HEK293 (cell line): ENCODE results near the gene NMNAT3.

Experiments
- CTCF ChIA-PET: fragments of 350-600 bp; formaldehyde crosslinking; extraction: SDS; loops from one replicate; lab custom pipeline; 2021; ENCODE audit warnings: antibody characterized with exemption; lab: Yijun Ruan, JAX
- POLR2A ChIA-PET: fragments of 300-600 bp; formaldehyde crosslinking; extraction: SDS; loops from one replicate; lab custom pipeline; 2020; ENCODE audit warnings: antibody characterized with exemption, inconsistent platforms; lab: Yijun Ruan, JAX
- H3K27ac ChIP-seq: fragments of 200-500 bp; sonication (Bioruptor generic); 2 replicates; pipeline ENCODE4 v1.5.1; 2014; ENCODE audit warnings: low read depth, low read length, control low read depth, inconsistent platforms; ENCODE audit errors: extremely low read depth
- H3K36me3 ChIP-seq, 2 experiments: fragments of 200-500 bp in 1 of 2; sonication (Bioruptor generic) in 1 of 2; 1 replicate in 1 of 2; 2 replicates in 1 of 2; pipeline ENCODE4 v1.5.1; 2014 to 2017; ENCODE audit warnings: inconsistent platforms in 2 of 2, low read length in 2 of 2; ENCODE audit not compliant: control insufficient read depth in 2 of 2, insufficient read depth in 1 of 2
- H3K4me1 ChIP-seq: fragments of 200-500 bp; sonication (Bioruptor generic); 2 replicates; pipeline ENCODE4 v1.5.1; 2014; ENCODE audit warnings: mild to moderate bottlenecking, low read length, inconsistent platforms; ENCODE audit not compliant: control insufficient read depth, insufficient read depth
- H3K4me3 ChIP-seq: 2 replicates; pipeline ENCODE4 v1.5.1; 2011; ENCODE audit warnings: low read depth, mild to moderate bottlenecking, control low read depth, low read length, moderate library complexity
- H3K9me3 ChIP-seq: fragments of 200-500 bp; sonication (Bioruptor generic); 2 replicates; pipeline ENCODE4 v1.5.1; 2014; ENCODE audit warnings: low read depth, low read length, inconsistent platforms; ENCODE audit not compliant: control insufficient read depth, insufficient read depth
- BCL11B ChIP-seq: fragments of 450-650 bp; formaldehyde crosslinking; IDR thresholded peaks from 2 replicates; pipeline ENCODE4 v1.5.1; 2016; ENCODE audit warnings: low read depth, missing biosample characterization, missing genetic modification characterization
- HOXD13 ChIP-seq: sonication (generic); formaldehyde crosslinking; IDR thresholded peaks from 2 replicates; pipeline ENCODE4 v1.8.0; 2022; ENCODE audit warnings: missing genetic modification reagents, borderline replicate concordance
- MZF1 ChIP-seq: fragments of 450-650 bp; formaldehyde crosslinking; IDR thresholded peaks from 2 replicates; pipeline ENCODE4 v1.5.1; 2017; ENCODE audit warnings: missing biosample characterization, missing genetic modification characterization, borderline replicate concordance
- PRDM2 ChIP-seq: fragments of 450-650 bp; formaldehyde crosslinking; IDR thresholded peaks from 2 replicates; pipeline ENCODE4 v1.5.1; 2016; ENCODE audit warnings: missing biosample characterization, missing genetic modification characterization, borderline replicate concordance
- ZBTB17 ChIP-seq: fragments of 450-650 bp; formaldehyde crosslinking; IDR thresholded peaks from 2 replicates; pipeline ENCODE4 v1.5.1; 2016; ENCODE audit warnings: missing biosample characterization, missing genetic modification characterization
- ZFP37 ChIP-seq: fragments of 450-650 bp; formaldehyde crosslinking; IDR thresholded peaks from 2 replicates; pipeline ENCODE4 v1.5.1; 2016; ENCODE audit warnings: missing biosample characterization, missing genetic modification characterization
- ZNF157 ChIP-seq: fragments of 450-650 bp; formaldehyde crosslinking; IDR thresholded peaks from 2 replicates; pipeline ENCODE4 v1.5.1; 2016; ENCODE audit warnings: missing biosample characterization, missing genetic modification characterization
- ZNF16 ChIP-seq: fragments of 450-650 bp; formaldehyde crosslinking; IDR thresholded peaks from 2 replicates; pipeline ENCODE4 v1.5.1; 2016; ENCODE audit warnings: low read depth, missing biosample characterization, missing genetic modification characterization
- ZNF2 ChIP-seq: fragments of 450-650 bp; formaldehyde crosslinking; IDR thresholded peaks from 2 replicates; pipeline ENCODE4 v1.5.1; 2016; ENCODE audit warnings: missing biosample characterization, missing genetic modification characterization
- ZNF513 ChIP-seq: fragments of 450-650 bp; IDR thresholded peaks from 2 replicates; pipeline ENCODE4 v1.5.1; 2018; ENCODE audit warnings: missing biosample characterization, missing genetic modification characterization
- ZNF701 ChIP-seq: fragments of 450-650 bp; formaldehyde crosslinking; IDR thresholded peaks from 2 replicates; pipeline ENCODE4 v1.5.1; 2016; ENCODE audit warnings: missing biosample characterization, missing genetic modification characterization
- ZNF837 ChIP-seq: fragments of 450-650 bp; formaldehyde crosslinking; IDR thresholded peaks from 2 replicates; pipeline ENCODE4 v1.5.1; 2016; ENCODE audit warnings: missing biosample characterization, missing genetic modification characterization
- TF ChIP-seq, protein P1 (sequence below): fragments of 450-650 bp; formaldehyde crosslinking; IDR thresholded peaks from 2 replicates; pipeline ENCODE4 v1.5.1; 2016; ENCODE audit warnings: missing biosample characterization, missing genetic modification characterization, borderline replicate concordance
- TF ChIP-seq, protein P2 (sequence below): fragments of 450-650 bp; formaldehyde crosslinking; conservative IDR thresholded peaks from 2 replicates; pipeline ENCODE4 v1.5.1; 2016; ENCODE audit warnings: low read depth, missing biosample characterization, missing genetic modification characterization

NMNAT3 gene

DNA sequence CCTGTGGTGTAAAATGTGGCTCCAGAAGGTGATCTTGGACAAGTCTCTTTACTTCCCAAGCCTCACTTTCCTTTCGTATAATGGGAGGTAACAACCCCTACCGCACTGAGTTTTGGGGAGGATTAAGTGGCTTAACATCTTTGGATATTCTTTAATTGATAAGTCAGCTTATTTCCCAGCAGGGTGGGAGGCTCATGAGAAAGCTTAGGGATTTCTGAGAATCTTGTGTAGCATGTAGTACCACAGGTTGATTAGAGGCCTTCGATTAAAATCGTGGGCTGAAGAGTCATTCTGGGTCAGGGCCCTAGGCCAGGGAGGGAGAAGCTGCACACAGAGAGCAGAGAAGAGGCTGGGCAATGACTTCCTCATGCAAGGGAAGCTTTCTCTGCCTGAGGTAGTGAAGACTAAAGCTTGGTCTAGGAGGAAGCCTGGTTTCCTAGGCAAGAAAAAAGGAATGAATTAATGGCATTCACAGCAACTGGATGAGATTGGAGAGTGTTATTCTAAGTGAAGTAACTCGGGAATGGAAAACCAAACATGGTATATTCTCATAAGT, 1.5 kb upstream of the NMNAT3 start:
- POLR2A ChIA-PET: no interaction called here
- H3K36me3 ChIP-seq: no peaks in the 10 kb centered on the region
- CTCF ChIA-PET: interaction anchor here (0.8 kb wide), 1 partner anchor 224 kb away, joined by 3 read pairs; no protein-coding TSS in a partner anchor
- no peak overlapping the region for H3K4me3 ChIP-seq
- no peaks in the 10 kb centered on the region for H3K9me3 ChIP-seq
- H3K4me1 ChIP-seq: no peaks in the 10 kb centered on the region
- H3K27ac ChIP-seq: no peak overlapping the region
- TF ChIP-seq ZBTB17 (tag by site-specific recombination) (no peak), BCL11B (no peak), ZNF513 (tag by site-specific recombination) (no peak), ZNF701 (tag by site-specific recombination) (no peak), ZNF837 (tag by site-specific recombination) (no peak), MZF1 (no peak), ZNF16 (tag by site-specific recombination) (no peak), HOXD13 (CRISPR knock-in tag) (no peak)
- TF ChIP-seq, protein P1, sequence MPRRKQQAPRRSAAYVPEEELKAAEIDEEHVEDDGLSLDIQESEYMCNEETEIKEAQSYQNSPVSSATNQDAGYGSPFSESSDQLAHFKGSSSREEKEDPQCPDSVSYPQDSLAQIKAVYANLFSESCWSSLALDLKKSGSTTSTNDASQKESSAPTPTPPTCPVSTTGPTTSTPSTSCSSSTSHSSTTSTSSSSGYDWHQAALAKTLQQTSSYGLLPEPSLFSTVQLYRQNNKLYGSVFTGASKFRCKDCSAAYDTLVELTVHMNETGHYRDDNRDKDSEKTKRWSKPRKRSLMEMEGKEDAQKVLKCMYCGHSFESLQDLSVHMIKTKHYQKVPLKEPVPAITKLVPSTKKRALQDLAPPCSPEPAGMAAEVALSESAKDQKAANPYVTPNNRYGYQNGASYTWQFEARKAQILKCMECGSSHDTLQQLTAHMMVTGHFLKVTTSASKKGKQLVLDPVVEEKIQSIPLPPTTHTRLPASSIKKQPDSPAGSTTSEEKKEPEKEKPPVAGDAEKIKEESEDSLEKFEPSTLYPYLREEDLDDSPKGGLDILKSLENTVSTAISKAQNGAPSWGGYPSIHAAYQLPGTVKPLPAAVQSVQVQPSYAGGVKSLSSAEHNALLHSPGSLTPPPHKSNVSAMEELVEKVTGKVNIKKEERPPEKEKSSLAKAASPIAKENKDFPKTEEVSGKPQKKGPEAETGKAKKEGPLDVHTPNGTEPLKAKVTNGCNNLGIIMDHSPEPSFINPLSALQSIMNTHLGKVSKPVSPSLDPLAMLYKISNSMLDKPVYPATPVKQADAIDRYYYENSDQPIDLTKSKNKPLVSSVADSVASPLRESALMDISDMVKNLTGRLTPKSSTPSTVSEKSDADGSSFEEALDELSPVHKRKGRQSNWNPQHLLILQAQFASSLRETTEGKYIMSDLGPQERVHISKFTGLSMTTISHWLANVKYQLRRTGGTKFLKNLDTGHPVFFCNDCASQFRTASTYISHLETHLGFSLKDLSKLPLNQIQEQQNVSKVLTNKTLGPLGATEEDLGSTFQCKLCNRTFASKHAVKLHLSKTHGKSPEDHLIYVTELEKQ (tag by site-specific recombination): no peak

GRCh38 chr3:139676632-139677387, 962 bp downstream of the NMNAT3 start:
- Histone ChIP-seq H3K4me1 (no peaks in the 10 kb centered on the region), H3K4me3 (peak overlapping the region; percentile 63), H3K27ac (no peak overlapping the region), H3K36me3 (no peaks in the 10 kb centered on the region), H3K9me3 (no peaks in the 10 kb centered on the region)
- CTCF ChIA-PET: no interaction called here
- TF ChIP-seq, protein P2, sequence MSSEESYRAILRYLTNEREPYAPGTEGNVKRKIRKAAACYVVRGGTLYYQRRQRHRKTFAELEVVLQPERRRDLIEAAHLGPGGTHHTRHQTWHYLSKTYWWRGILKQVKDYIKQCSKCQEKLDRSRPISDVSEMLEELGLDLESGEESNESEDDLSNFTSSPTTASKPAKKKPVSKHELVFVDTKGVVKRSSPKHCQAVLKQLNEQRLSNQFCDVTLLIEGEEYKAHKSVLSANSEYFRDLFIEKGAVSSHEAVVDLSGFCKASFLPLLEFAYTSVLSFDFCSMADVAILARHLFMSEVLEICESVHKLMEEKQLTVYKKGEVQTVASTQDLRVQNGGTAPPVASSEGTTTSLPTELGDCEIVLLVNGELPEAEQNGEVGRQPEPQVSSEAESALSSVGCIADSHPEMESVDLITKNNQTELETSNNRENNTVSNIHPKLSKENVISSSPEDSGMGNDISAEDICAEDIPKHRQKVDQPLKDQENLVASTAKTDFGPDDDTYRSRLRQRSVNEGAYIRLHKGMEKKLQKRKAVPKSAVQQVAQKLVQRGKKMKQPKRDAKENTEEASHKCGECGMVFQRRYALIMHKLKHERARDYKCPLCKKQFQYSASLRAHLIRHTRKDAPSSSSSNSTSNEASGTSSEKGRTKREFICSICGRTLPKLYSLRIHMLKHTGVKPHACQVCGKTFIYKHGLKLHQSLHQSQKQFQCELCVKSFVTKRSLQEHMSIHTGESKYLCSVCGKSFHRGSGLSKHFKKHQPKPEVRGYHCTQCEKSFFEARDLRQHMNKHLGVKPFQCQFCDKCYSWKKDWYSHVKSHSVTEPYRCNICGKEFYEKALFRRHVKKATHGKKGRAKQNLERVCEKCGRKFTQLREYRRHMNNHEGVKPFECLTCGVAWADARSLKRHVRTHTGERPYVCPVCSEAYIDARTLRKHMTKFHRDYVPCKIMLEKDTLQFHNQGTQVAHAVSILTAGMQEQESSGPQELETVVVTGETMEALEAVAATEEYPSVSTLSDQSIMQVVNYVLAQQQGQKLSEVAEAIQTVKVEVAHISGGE (tag by site-specific recombination): no peak
- POLR2A ChIA-PET: no interaction called here

- CTCF ChIA-PET: no interaction called here
- no peaks in the 10 kb centered on the region for H3K36me3 ChIP-seq
- H3K4me1 ChIP-seq: no peaks in the 10 kb centered on the region
- H3K9me3 ChIP-seq: no peaks in the 10 kb centered on the region
- POLR2A ChIA-PET: no interaction called here
- no peak overlapping the region for H3K27ac ChIP-seq
- H3K4me3 ChIP-seq: no peak overlapping the region
- TF ChIP-seq ZFP37 (tag by site-specific recombination): no peak
- TF ChIP-seq ZNF2 (tag by site-specific recombination): no peak
- TF ChIP-seq ZNF157: no peak
- TF ChIP-seq PRDM2 (tag by site-specific recombination): no peak
Measured at GRCh38 chr3:139676108-139676507, 1.7 kb downstream of the NMNAT3 start.
